Tibial nerve (tissue), 3 donors: Measurements from ENCODE around the gene CDRT15L2.

ENCODE experiments used
- CTCF ChIP-seq, 5 experiments: fragments of 200-600 bp in 3 of 5; fragments of 450-650 bp in 2 of 5; sonication (generic) in 3 of 5; IDR thresholded peaks; one replicate each; pipeline ENCODE4 v1.5.1; 2016 to 2019; ENCODE audit warnings: antibody characterized with exemption in 5 of 5, mild to moderate bottlenecking in 3 of 5, moderate library complexity in 2 of 5
- POLR2A ChIP-seq, 2 donors: fragments of 450-650 bp; IDR thresholded peaks; one replicate each; pipeline ENCODE4 v1.6.1; 2017; ENCODE audit warnings: antibody characterized with exemption in 2 of 2, mild to moderate bottlenecking in 2 of 2, moderate library complexity in 2 of 2

- TF ChIP-seq POLR2A (IDR thresholded peaks at IDR 0.05) (no peak), CTCF (IDR thresholded peaks at IDR 0.05) (no peak)
These were observed 16.9 kb upstream of the CDRT15L2 start for GRCh38 chr17:20562587-20562986.
